ENCODE data around the gene SORCS2. TPM values are rescaled to one million over a fixed set of nuclear protein-coding genes. Genes with fewer than 3 reads are reported as not detected.

SORCS2 gene
- polyA plus RNA-seq, 1 donor from 2014 or later, result 1.0 TPM

DNA sequence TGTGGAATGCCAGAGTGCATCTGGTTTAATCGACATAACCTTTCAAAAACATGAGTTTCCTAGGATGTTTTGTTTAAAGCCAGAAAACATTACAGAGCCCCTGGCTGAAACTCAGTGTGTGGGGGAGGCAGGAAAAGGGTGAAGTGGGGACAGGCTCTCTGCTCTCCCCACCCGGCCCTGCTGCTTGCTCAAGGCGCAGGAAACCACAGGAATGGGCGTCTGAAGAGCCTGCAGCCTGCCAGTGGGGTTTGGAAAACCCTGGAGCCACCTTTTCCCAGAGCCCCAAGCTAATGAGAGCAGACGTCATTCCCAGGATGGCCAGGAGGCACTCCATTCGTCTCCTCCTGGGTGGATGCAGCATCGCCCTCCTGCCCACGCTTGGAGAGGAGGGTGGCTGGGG lies 506.7 kb downstream of the SORCS2 start:
- Histone ChIP-seq H3K36me3 (ENCODE audit: insufficient read depth, low read length) (no peaks in the 10 kb centered on the region), H3K27me3 (ENCODE audit: insufficient read depth, low read depth, low read length) (no peaks in the 10 kb centered on the region), H3K4me3 (ENCODE audit: low read length) (no peak overlapping the region), H2AFZ (ENCODE audit: low read depth, low read length) (no peak overlapping the region), H4K20me1 (ENCODE audit: insufficient read depth) (no peaks in the 10 kb centered on the region), H3K9ac (ENCODE audit: low read length) (no peak overlapping the region), H3K9me3 (ENCODE audit: low read length) (no peaks in the 10 kb centered on the region), H3F3A (ENCODE audit: insufficient read depth, low read length, poor library complexity, severe bottlenecking) (no peaks in the 10 kb centered on the region), H3K79me2 (replicated peaks; ENCODE audit: insufficient read depth, low read length) (no peaks in the 10 kb centered on the region), H3K9me2 (ENCODE audit: insufficient read depth, low read length) (no peaks in the 10 kb centered on the region), H3K27ac (ENCODE audit: low read length) (no peak overlapping the region), H3K4me2 (ENCODE audit: low read length) (no peak overlapping the region)
- TF ChIP-seq EZH2 (IDR thresholded peaks at IDR 0.05; ENCODE audit: borderline replicate concordance, insufficient read depth, low read length, poor library complexity, severe bottlenecking) (no peak), MXI1 (conservative IDR thresholded peaks at IDR 0.05; ENCODE audit: poor library complexity, severe bottlenecking) (no peak), EP300 (conservative IDR thresholded peaks at IDR 0.05; ENCODE audit: poor library complexity, severe bottlenecking) (no peak), SMC3 (conservative IDR thresholded peaks at IDR 0.05; ENCODE audit: poor library complexity) (no peak), CTCF (IDR thresholded peaks at IDR 0.05; ENCODE audit: poor library complexity, severe bottlenecking) (no peak), POLR2AphosphoS5 (IDR thresholded peaks at IDR 0.05) (no peak), REST (IDR thresholded peaks at IDR 0.05; ENCODE audit: borderline replicate concordance) (no peak), TAF1 (IDR thresholded peaks at IDR 0.05; ENCODE audit: low read depth) (no peak), RAD21 (conservative IDR thresholded peaks at IDR 0.05) (no peak)

DNA sequence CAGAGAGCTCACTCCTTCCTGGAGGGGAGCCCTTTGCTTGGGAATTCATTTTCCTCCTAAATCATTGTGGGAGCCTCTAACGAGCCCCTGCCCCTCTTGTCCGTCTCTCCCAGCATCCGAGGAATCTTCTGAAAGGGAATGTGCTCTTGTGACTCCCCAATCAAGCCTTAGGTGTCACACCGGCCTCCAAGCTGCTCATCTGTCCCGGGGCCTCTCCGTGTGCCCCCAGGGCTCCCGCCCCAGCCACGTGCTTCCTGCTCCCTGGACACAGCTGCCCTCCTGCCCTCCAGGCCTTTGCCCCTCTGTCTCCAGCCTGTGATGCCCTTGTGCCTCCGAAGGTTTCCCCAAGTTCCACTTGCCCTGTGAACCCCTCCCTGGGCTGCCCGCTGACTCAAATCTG lies 507.5 kb downstream of the SORCS2 start:
- TF ChIP-seq EZH2 (IDR thresholded peaks at IDR 0.05; ENCODE audit: borderline replicate concordance, insufficient read depth, low read length, poor library complexity, severe bottlenecking) (no peak), MXI1 (conservative IDR thresholded peaks at IDR 0.05; ENCODE audit: poor library complexity, severe bottlenecking) (no peak), POLR2AphosphoS5 (IDR thresholded peaks at IDR 0.05) (no peak), RAD21 (conservative IDR thresholded peaks at IDR 0.05) (no peak)
- Histone ChIP-seq H2AFZ (ENCODE audit: low read depth, low read length) (no peak overlapping the region), H4K20me1 (ENCODE audit: insufficient read depth) (no peaks in the 10 kb centered on the region), H3K27me3 (ENCODE audit: insufficient read depth, low read depth, low read length) (no peaks in the 10 kb centered on the region), H3K27ac (ENCODE audit: low read length) (no peak overlapping the region), H3F3A (ENCODE audit: insufficient read depth, low read length, poor library complexity, severe bottlenecking) (no peaks in the 10 kb centered on the region), H3K9me2 (ENCODE audit: insufficient read depth, low read length) (no peaks in the 10 kb centered on the region), H3K4me2 (ENCODE audit: low read length) (no peak overlapping the region), H3K4me3 (ENCODE audit: low read length) (no peak overlapping the region), H3K9me3 (ENCODE audit: low read length) (no peaks in the 10 kb centered on the region), H3K79me2 (replicated peaks; ENCODE audit: insufficient read depth, low read length) (no peaks in the 10 kb centered on the region), H3K9ac (ENCODE audit: low read length) (no peak overlapping the region), H3K36me3 (ENCODE audit: insufficient read depth, low read length) (no peaks in the 10 kb centered on the region)

Measured in neural cell (in vitro differentiated cells).